CD4-positive, alpha-beta T cell treated with Interleukin-1 beta for 1 hour (primary cell): Measurements from ENCODE around the gene PXDN.

Experiments used
- DNase-seq, 2 donors: peaks; one replicate each; pipeline ENCODE4 v3.0.0-alpha.2; 2020 to 2022

PXDN gene

GRCh38 chr2:1642066-1642861, 102.1 kb downstream of the PXDN start:
- no peak for DNase-seq

- DNase-seq, result no peak
Measured at GRCh38 chr2:1641523-1641922, 102.8 kb downstream of the PXDN start.

- DNase-seq, result no peak
Measured at GRCh38 chr2:1640301-1641135, 103.8 kb downstream of the PXDN start.

GRCh38 chr2:1639086-1639858, 105.0 kb downstream of the PXDN start:
- no peak for DNase-seq

- no peak for DNase-seq
Measured at GRCh38 chr2:1638281-1638860, 105.9 kb downstream of the PXDN start.

DNA sequence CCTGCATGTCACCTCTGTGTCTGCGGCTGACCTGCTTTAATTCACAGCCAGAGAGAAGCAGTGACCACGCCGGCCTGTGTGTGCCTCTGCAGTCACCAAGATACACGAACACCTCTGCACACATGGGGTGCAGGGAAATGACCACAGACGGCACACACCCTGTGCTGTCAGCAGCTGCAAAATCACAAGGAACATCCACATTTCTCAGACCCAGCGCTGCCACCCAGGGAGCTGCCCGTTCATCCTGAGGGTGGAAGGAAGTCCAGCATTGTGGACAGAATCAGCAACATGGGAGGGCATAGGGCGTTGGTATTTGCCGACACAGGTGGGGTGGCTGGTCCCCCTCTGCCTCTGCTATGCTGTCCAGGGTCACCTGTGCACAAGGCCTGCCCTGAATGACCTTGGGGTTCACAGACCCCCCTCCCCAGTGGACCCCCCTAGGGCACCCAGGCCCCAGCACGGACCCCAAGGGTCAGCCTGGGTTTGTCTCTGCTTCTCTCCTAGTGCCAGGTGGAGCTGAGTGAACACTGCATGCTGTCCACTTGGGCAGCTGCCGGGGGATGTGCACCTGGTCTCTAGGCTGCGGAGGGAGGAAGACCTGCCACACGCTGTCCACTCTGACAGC, 107.4 kb downstream of the PXDN start:
- DNase-seq, result no peak

DNA sequence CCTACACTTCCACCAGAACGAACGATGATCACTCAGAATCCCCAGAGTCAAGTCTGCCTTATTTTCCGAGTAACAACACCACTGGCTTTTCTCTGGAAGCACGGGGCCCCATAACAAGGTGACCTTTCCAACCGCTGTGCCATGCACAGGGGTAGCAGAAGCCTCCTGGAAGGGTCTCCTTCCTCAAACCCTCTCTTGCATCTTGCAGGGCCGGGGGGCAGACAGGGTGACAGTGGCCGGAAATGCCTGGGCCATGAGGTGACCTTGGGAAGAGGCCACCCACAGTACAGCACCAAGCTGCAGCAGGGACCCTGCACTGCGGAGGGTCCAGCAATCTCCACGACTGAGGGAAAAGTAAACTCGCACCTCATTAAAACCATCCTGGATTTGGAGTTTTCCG, 108.5 kb downstream of the PXDN start:
- no peak for DNase-seq

DNA sequence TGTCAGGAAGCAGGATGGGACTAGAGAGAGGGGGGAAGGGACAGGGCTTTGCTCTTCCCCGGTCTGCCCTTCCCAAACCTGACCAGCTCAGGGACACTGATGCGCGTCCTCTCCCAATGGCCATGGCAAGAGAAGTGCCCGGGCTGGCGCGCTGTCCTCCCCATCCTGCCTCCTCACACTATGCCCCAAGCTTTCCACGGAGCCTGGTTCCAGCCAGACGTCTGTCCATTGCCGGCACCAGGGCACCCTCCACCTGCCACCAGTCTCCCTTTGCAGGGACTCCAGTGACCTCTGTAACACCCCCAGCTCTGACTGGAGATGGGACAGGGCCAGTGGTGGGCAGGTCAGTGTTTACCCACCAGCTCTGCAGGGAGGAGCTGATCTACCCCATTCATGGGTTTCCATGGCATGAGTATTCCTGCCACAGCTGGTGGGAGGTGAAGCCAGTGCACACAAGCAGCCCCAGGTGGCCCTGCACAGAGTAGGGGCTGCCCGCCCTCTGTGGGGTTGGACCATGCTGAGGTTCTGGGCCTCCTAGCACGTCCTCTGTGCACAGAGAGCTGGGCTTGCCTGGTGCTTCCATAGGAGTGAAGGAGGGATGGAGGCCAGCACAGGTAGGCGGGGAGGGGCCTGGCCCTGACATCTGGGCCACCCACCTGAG, 109.5 kb downstream of the PXDN start:
- DNase-seq, result no peak

DNA sequence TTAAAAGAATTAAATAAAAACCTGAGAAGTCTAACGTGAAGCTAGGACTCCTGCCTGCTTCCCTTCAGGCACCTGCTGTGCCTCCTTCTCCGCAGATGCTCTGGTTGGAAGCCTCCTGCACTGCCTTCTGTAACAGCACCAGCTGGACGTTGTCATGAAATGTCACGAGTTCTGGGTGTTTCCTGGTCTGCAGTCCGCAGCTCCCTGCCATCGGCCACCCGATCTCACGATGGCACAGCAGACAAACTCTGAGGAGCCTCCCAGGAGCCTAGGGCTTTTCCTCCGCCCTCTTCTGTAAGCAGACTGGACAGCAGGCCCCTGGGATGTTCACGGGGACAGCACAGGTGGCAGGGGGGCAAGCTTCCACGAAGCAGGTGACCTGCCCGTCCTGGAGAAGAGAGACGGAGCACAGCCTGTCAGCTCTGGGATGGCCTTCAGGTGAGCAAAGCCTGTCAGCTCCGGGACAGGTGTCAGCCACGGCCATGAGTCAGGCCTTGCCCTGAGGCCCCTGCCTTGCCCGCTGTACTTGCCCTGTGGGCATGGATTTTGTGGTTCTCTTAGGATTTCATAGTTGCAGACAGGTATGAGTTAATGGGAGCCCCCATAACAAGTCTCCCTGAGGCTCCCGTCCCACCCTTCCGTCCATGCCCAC, 110.3 kb downstream of the PXDN start:
- DNase-seq, result no peak

DNA sequence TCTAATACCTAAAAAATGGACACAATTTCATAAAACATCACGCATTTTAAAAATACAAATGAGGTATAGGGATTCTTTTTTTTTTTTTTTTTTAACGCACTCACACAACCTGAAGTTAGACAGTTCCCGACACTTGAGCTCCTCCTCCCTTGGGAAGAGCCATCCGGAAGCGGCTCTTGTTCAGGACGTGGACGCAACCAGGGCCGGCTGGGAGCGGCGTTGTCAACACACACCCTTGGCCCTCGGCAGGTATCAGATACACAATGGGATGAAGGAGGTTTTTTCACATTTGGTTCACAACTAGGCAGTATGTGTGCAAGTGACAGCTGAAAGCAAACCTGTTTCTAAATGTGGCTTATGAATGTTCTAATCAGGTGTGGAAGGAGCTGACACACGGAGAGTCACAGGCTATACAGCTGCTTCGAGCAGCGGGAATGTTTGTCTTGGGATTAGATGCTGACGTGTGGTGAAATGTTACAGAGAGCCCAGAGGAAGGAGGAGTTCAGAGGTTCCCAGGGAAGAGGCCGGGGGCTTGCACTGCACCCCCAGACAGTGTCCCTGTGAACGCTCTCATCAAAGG, 111.1 kb downstream of the PXDN start:
- DNase-seq, result no peak

DNA sequence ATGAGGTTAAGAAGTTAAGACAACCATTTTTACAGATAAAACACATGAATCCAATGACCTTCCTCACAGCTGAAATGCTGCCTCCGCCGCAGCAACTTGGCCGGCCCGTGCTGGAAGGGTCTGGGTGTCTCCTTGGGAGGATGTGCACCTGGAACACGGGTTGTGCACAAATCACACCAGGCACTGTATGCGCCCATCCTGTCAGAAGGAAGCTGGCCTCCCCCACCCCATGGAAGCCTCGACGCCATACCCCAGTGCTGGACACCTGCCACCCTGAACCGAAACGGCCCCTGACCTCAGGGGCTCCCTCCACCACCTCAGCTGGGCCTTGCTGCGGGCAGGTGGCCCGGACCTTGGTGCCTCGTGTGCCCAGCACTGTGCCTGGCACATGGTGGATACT, 111.8 kb downstream of the PXDN start:
- DNase-seq, result no peak

DNA sequence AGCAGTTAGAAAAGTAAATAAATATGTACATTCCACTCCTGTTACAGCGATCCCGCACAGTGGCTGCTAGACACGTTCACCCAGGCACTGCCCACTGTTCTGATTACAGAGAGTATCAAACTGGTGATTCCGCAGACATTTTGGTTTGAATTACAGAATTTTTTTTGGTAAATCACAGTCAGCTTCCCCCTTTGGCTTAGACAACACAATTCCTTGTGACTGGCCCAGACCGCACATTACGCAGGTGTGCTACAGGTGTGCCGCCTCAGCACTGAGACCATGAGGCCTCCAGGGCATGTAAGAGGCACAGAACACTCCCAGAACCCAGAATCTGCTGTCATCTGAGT, 112.3 kb downstream of the PXDN start:
- DNase-seq, result no peak

DNA sequence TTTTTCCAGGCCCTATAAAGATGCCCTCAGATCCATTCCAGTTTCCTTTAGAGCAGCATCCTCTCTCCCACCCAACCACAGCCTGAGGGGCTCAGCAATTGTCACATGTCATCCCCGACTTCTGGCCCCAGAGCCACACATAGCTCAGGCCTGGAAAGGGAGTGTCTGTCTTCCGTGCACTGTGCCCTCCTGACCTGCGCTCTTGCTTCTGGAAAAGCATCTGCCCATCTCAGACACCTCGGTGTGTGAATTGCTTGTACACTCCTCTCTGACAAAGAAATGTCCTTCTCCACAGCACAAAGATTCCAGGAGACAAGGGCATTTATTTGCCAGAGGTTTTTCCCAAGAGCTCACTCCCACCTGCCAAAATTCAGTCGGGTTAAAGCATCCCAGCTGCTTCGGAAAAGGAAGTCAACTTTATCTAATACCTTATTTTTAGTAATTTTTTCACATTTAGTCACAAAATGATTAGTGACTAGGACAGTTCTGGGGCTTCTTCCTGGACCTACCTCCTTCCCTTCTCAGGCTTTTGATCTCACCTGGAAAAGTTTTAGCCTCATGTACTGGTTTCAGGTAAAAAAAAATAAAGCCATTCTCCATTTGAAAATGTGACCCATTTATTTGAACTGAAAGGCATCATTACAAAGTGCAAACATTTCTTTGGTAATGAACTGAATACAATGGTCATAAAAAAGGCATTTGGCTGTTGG, 112.9 kb downstream of the PXDN start:
- DNase-seq, result no peak

DNA sequence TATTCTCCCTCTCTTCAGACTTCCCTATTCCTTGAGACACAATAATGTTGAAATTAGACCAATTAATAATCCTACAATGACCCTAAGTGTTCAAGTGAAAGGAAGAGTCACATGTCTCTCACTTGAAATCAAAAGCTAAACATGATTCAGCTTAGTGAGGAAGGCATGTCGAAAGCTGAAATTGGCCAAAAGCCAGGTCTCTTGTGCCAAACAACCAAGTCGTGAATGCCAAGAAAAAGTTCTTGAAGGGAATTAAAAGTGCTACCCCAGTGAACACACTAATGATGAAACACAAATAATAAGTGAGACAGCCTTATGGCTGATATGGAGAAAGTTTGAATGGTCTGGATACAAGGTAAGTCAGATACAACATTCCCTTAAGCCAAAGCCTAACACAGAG, 115.4 kb downstream of the PXDN start:
- no peak for DNase-seq

GRCh38 chr2:1627628-1628381, 116.5 kb downstream of the PXDN start:
- no peak for DNase-seq

- no peak for DNase-seq
Measured at GRCh38 chr2:1626271-1626681, 118.0 kb downstream of the PXDN start.

DNA sequence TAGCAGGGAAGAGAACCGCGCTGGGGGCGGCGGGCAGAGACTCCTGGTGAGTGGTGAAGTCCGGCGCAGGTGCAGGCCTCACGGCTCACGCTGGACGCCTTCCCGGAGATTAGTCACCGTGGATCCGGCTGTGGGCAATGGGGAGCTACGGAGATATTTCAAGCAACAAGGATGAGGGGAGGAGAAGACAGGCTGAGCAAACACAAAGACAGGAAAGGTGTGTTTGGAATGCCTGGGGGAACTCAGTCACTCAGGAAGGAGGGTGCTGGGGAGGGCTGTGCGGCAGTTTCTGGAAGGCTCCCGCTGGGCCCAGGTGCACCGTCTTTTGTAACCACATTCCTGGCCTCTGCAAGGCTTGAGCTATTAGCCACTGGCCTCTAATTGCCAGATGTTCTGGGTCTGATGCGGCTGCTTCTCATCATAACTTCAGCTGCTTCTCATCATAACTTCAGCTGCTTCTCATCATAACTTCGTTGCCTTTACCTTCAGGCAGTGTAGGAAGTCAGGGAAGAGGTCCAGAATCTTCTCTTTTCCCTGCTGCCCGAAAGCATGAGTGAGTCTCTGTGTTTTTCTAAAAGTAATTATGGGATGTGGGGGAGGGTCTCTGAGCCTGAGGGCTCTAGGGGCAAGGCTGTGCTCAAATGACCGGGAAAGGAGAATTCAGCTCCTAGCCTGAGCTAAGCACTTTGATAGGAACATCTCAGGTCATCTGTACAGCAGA, 118.9 kb downstream of the PXDN start:
- DNase-seq, result no peak

DNA sequence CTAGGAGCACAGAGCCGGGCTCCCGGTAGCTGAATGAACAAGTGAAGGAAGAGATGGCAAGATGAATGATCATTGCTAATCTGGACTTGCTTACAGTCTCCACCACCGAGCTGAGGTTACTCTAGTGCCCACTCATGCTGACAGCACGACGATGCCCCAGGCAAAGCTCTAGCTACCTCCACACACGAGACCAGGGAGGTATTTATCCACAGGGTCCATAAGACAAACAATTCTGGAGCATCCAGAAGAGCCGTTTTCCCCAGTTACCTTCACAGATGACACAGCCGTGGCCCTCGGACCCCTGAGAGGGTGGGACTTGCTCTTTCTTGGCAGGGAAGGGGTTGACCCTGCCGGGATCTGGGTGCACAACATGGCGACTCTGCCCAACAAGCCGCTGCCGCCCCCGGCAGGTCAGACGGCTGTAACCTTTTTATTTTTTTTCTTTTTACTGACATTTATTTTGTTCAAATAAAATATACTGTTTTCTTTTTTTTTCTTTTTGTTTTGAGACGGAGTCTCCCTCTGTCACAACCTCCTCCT, 120.3 kb downstream of the PXDN start:
- DNase-seq, result no peak
